Measurements from ENCODE around the gene CCDC6.
"Not testable (repeated sequence)": the region's sequence is repeated elsewhere in the genome, so short reads cannot be mapped to it uniquely, and the experiment has no call there.

Gene CCDC6

DNA sequence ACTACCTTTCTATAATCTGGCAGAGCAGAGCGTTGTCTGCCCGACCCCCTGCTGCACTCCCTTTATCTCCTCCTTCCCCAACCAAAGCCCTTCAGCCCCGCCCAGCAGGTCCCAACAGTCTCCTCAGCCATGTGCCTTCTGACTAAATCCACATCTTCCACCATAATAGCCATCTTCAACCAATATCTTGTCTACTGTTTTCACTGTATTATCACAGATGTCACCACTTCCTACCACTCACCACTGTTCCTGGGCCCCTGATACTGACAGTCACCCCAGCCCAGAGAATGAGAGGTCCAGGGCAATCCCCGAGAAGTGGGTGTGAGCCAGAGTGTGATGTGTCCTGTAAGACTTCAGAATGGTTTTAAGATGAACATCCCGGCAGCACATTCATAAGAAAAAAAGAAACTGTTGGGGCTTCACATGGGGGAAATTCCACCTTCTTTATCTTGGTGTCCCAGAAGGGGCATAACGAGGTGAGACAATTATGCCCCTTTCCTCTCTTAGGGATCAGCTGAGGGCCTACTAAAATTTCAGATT, 25.3 kb downstream of the CCDC6 start:
- DNase-seq (ENCODE audit: low read depth in 2 of 2, low spot score in 1 of 2): no peak

DNA sequence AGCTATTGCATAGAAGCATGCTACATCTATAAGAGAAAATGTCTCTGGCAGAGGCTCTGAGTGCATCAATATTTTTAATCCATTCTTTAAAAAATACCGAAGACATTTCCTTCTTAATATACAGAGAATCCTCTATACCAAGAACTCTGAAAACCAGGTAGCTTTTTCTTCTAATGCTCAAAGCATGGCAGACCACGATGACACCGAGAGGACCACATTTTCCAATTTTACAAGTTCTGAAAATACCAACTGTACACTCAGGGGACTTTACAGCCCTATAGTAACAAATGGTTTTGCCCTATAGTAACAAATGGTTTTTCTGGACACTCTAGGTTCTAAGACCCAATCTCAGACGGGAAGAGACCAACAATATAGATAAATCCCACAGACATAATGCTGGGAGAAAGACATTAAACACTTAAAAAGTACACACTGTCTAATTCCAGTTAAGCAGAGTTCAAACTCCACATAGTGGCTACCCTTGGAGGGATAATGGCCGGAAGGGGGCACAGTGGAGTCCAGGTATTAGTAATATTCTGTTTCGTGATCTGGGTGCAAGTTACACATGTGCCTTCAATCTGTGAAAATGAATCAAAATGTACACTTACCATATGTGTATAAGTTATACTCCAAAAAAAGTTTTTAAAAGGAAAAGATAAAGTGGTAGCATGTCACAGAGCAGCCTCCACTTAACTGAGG, 26.2 kb downstream of the CCDC6 start:
- DNase-seq (ENCODE audit: low read depth in 2 of 2, low spot score in 1 of 2): no peak

DNA sequence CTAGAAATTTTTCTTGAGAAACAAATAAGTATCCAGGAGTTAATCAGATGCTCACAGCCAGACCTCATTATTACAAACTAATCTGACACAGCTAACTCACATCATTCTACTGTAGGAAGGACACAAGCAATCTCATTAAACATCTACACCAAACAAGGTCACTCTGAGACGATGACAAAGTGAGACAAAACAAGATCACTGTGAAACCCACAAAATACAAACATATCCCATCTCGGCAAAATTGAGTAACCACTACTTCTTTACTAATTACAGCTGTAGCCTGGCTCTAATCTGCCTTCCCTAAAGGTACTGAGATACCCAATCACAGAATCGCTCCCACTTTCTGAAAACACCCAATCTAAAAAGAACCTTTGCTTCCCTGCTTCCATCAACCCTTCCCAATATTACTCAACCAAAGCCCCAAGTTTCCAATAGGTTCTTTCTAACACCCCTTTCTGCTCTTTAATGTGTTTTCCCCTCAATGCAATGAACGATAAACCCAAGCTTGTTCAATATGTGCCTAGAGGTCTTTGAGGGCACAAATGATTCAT, 26.9 kb downstream of the CCDC6 start:
- DNase-seq (ENCODE audit: low read depth in 2 of 2, low spot score in 1 of 2): no peak

- no peak for DNase-seq (ENCODE audit: low read depth in 2 of 2, low spot score in 1 of 2)
These were observed 27.4 kb downstream of the CCDC6 start for GRCh38 chr10:59878915-59879314.

GRCh38 chr10:59878289-59878688, 28.1 kb downstream of the CCDC6 start:
- DNase-seq (ENCODE audit: low read depth in 2 of 2, low spot score in 1 of 2): no peak

GRCh38 chr10:59877191-59877671, 29.1 kb downstream of the CCDC6 start:
- DNase-seq (ENCODE audit: low read depth in 2 of 2, low spot score in 1 of 2): no peak

- DNase-seq (ENCODE audit: low read depth in 2 of 2, low spot score in 1 of 2): no peak
These were observed 29.7 kb downstream of the CCDC6 start for GRCh38 chr10:59876695-59877094.

- not testable (repeated sequence) for DNase-seq (ENCODE audit: low read depth in 2 of 2, low spot score in 1 of 2)
These were observed 30.1 kb downstream of the CCDC6 start for GRCh38 chr10:59876208-59876607.

DNA sequence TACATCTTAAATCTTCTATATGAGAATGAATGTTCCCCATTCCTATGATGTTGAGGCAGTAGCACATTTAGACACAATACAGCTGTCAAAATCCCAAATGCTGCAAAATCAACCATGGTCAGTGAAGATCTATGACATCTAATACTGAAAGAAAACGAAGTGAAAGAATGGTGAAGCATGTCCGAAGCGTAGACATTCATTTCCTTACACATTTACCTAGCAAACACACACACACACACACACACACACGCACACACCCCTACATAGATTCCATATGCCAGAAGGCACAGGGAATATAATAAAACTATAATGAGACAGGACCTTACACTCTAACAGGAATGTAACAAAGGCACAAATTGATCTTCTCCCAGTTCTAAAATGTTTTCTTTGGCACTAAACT, 32.5 kb downstream of the CCDC6 start:
- no peak for DNase-seq (ENCODE audit: low read depth in 2 of 2, low spot score in 1 of 2)

GRCh38 chr10:59872892-59873463, 33.4 kb downstream of the CCDC6 start:
- DNase-seq (ENCODE audit: low read depth in 2 of 2, low spot score in 1 of 2): no peak

DNA sequence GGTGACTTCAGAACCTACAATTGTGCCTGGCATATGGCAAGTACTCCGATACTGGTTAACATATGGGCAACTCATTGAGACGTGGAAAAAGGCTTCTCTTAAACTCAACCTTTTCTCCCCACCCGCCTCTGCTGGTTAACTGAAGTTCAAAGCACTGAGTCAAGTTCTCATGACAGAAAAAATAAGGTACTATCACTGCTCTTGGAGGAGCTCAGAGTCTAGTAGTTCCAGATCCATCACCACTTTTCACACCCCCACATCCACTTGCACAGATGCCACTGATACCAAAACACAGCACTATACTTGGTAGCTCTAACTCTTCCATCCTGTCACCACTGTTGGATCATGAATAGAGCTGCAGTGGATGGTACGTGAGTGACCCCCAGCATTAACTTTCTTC, 36.2 kb downstream of the CCDC6 start:
- no peak for DNase-seq (ENCODE audit: low read depth in 2 of 2, low spot score in 1 of 2)

DNA sequence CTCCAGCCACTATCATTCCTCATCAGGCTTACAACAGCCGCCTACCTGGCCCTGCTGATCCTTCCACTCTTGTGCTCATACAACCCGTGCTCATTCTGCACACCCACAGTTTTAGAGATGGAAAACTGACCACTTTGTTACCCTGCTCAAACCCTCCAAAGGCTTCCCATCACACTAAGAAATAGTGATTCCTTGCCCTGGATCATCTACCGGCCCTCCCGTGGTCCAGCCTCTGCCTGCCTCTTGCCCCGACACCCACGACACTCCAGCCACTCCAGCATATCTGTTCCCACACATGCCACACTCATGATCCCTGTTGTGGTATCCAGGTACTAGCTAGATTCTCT, 36.8 kb downstream of the CCDC6 start:
- DNase-seq (ENCODE audit: low read depth in 2 of 2, low spot score in 1 of 2): no peak

DNA sequence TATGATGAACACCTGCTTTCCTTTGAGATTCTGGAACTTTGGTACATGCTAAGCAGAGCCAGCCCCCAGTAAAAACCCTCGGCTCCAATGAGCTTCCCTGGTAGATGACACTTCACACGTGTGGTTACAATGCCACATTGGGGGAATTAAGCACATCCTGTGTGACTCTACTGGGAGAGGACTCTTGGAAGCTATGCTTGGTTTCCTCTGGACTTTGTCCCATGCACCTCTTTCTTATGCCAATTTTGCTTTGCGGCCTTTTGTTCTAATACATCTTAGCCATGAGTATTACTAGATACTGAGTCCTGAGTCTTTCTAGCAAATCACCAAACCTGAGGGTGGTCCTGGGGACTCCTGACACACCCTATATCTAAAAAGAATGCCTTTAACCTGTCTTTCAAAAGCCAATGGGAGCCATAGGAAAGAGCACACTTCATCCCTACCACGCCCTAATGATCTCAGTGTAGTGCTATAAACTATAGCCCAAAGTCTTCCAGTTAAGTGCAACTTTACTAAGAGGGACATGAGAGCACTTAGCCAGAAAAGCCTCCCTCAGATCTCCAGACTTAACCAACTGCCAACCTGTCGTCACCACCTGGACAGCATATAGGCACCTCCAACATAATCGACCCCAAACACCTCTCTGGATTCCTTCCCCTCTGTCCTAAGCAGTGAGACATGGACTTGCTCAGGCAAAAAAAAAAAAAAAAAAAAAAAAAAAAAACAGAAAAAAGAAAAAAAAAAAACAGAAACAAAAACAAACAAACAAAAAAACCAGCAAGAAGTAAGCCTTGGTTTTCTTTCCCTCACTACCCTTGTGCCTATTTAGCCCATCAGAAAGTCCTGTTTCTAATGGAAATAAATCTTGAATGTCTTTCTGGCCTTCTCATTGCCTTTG, 37.4 kb downstream of the CCDC6 start:
- DNase-seq (ENCODE audit: low read depth in 2 of 2, low spot score in 1 of 2): no peak

- no peak for DNase-seq (ENCODE audit: low read depth in 2 of 2, low spot score in 1 of 2)
These were observed 38.8 kb downstream of the CCDC6 start for GRCh38 chr10:59867590-59867989.

DNA sequence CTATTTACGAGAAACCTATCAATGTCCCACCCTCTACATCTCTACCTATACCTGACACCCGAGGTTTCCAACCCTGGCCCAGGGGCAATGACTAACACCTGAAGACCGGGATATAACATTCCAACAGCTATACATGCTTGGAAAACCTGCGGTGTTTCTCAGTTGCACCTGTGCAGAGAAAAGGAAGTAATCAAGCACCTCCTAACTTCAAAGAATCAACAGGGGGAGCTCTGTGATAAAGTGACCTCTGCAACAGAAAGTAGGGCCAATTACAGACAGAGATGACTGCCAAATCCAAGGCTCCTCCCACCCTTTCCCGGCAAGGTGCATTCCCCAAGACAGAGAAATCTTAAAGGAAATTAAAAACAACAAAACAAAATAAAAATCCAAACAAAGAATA, 41.3 kb downstream of the CCDC6 start:
- no peak for DNase-seq (ENCODE audit: low read depth in 2 of 2, low spot score in 1 of 2)

- DNase-seq (ENCODE audit: low read depth in 2 of 2, low spot score in 1 of 2): no peak
These were observed 42.0 kb downstream of the CCDC6 start for GRCh38 chr10:59864141-59864962.

DNA sequence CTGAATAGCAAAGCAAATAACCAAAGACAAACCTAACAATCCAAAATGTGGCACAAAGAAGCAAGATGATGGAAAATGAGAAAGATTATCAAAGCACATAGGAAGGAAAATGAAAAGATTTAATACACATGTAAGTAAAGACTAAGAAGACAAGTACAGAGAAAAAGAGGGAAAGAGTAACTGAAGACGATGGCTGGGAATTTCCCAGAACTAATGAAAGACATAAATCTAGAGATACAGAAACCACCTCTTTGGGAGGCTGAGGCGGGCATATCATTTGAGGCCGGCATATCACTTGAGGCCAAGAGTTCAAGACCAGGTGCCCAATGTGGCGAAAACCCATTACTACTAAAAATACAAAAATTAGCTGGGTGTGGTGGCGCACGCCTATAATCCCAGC, 46.8 kb downstream of the CCDC6 start:
- no peak for DNase-seq (ENCODE audit: low read depth in 2 of 2, low spot score in 1 of 2)

DNA sequence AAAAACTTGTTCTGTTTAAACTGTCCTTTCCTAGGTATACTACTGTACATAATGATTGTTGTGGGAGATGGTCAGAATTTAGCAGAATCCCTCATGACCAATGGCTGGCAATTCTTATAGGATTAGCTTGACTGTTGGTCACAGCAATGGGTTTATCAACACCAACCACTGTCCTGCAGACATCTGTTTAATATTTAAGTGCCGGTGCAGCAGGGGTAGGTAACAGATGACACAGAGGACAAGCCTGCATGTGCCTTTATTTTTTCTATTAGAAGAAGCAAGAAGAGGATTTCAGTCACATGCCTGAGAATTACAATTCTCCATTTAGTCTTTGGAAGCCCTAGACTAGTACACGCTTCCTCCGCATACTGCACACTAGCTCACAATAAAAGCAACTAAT, 48.4 kb downstream of the CCDC6 start:
- DNase-seq (ENCODE audit: low read depth in 2 of 2, low spot score in 1 of 2): no peak

DNA sequence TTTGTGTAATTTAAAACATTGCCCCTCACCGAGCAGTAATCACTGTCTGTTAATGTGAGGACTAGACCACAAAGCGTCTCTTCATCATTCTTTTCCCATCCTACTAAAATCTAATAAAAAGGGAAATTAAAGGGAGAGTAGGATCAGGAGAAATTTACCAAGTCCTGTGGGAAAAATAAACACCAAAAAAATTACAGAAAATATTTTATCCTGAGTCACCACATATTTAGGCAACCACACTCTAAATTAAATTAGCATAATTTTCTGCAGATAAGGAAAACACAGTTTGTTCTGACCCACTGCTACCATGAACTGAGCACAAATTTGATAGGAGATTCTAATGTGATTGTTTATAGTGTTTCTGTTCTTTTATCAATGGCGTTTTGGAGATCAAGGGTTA, 49.3 kb downstream of the CCDC6 start:
- DNase-seq (ENCODE audit: low read depth in 2 of 2, low spot score in 1 of 2): no peak

DNA sequence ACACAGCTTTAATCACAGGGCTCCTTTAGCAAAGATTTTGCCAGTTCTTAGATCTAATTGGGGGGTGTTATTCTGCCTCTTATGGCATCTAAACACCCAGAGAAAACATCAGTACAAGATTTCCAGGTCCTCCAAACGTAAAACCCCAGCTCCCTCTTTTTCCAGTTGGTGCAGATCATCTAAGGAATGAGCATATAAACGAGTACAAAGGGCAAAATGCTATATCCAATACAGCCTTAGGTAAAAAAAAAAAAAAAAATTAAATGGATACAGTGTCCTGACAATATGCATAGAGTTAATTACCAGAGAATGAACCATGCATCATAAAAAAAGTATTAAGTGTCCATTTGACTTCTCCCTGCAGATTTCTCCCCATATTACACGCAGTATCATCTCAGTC, 50.3 kb downstream of the CCDC6 start:
- DNase-seq (ENCODE audit: low read depth in 2 of 2, low spot score in 1 of 2): no peak

DNA sequence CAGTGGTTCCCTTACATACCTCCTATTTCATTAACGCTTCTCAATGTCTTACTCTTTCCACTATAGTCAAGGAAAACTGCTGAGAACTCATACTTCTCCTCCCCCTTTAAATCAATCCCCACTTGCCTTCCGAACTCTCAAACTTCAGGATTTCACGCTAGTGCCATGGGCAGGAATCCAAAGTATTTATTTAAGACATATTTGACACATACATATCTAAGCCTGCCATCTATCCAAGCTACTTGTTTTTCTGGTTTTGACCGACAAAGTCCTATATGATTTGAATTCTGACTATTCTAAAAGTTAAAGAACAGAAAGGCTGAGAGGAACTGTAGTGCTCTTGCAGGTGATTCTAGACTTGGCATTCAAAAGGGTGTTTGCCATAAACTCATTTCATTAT, 51.8 kb downstream of the CCDC6 start:
- no peak for DNase-seq (ENCODE audit: low read depth in 2 of 2, low spot score in 1 of 2)

Measured in stimulated activated CD8-positive, alpha-beta memory T cell treated with anti-CD3 and anti-CD28 coated beads, Interleukin-4, amount 100 ng/mL, for 1 hour (primary cell).